ENCODE data around the gene FOXQ1. TPM values are rescaled to one million over a fixed set of nuclear protein-coding genes. Genes with fewer than 3 reads are reported as not detected.

FOXQ1 gene
- total RNA-seq, 1 donor from 2014 or later = not detected

DNA sequence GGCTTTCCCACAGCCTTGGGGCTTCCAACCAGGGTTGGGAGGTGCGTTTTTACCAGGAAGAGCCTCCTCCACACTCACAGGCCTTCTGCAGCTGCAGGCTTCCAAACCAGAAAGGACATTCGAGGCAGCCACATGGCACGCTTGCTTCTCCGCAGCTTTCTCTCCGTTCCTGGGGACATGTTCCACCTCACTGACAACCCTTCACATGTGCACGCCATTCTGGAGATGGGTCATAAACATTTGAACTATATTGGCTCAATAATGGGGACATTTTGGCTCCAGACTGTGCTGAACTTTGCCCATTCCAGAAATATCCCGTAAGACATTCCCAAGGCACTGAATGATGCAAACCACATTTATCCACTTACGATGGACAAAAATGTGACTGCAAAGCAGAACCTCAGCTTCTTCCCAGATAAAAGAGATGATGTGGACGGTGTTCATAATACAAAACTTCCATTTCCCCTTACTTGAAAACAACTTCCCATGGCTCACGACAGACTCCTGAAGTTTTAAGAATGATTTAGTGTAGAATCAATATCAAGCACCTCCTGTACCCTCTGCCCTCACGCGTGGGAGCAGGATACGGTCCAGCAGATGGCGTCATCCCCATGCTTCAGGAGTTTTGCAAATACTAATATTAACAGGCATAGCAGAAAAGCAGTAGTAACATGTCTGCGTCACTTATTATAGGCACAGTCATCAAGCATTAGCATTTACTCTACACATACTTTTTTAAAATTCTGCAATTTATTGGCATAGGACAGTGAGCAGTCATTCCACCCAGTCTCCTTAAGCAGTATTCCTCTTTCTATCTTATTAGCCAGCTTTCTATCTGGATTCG, 52.1 kb downstream of the FOXQ1 start:
- Mint-ChIP-seq H3K36me3 (ENCODE audit: low read depth) (no peaks in the 10 kb centered on the region), H3K4me1 (ENCODE audit: low read depth) (no peaks in the 10 kb centered on the region), H3K9me3 (no peaks in the 10 kb centered on the region), H3K27me3 (ENCODE audit: insufficient read depth) (peaks cover 25% of the 10 kb centered on the region), H3K27ac (no peak overlapping the region), H3K4me3 (no peak overlapping the region)
- DNase-seq (ENCODE audit: low spot score) = no peak
- intact Hi-C loops (cut with micrococcal nuclease) = no loop called here

Other genes starting within 250 kb of the FOXQ1 start
- gene FOXF2, start 77.5 kb downstream of the FOXQ1 start, total RNA-seq = not detected in 2 replicates